ENCODE measurements around the gene ALKAL2. TPM values are rescaled to one million over a fixed set of nuclear protein-coding genes. Genes with fewer than 3 reads are reported as not detected.
"Not testable (repeated sequence)": the region's sequence is repeated elsewhere in the genome, so short reads cannot be mapped to it uniquely, and the experiment has no call there.

The ALKAL2 gene, protein sequence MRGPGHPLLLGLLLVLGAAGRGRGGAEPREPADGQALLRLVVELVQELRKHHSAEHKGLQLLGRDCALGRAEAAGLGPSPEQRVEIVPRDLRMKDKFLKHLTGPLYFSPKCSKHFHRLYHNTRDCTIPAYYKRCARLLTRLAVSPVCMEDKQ
- not detected for total RNA-seq

DNA sequence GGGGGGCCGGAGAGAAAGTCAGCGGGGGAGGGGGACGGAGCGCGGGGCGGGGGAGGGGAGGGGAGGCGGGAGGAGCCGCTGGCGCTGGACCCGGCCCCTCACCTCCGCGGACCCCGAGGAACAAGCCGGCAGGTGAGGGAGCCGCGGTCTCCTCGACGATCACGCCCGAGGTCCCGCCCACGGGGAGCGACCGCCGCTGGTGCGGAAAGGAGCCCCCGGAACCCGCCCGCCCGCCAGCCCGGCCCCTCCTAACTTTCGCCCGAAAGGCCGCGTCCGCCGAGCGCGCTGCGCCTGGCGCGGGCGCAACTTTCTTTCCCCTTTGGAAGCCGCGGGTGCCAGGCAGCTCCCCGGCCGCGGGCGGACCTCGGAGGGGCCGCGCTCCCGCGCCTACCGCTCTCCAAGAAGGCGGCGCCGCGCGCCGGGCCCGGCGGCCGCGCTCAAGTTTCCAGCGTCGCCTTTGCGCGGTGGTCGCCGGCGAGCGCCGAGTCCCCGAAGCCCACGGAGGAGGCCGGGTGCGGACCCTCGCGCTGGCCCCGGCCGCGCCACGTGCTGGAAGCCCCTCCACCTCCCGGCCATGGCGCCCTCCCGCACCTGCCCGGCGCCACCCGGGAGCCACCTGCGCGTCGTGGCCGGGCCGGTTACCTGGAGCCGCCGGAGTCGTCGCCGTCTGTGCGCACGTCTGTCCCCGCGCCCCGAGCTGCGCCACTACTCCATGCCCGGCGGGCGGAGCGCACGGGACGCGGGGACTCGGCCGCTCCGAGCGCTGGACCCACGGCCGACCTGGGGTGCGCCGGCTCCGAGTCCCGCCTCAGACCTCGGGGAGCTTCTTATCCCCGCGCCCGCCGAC is at the start of gene ALKAL2:
TSS of gene ALKAL2 (minus strand) at position 181 of the 847 bp plus-strand sequence. CDS start 256 bp downstream, outside the sequence.
- DNase-seq: no peak
- Mint-ChIP-seq H3K36me3 (ENCODE audit: low read depth) (no peaks in the 10 kb centered on the region), H3K4me1 (peaks cover 5% of the 10 kb centered on the region), H3K27me3 (peaks cover 42% of the 10 kb centered on the region), H3K27ac (no peak within 1 kb of the TSS), H3K4me3 (peak within 1 kb of the TSS; percentile 13), H3K9me3 (no peaks in the 10 kb centered on the region)
- ChIA-PET POLR2A (no interaction called here), CTCF (interaction anchor here (1.5 kb wide), 1 partner anchor 350 kb away, joined by 3 read pairs; no protein-coding TSS in a partner anchor)

- peaks cover 24% of the 10 kb centered on the region for H3K9me3 Mint-ChIP-seq
- H3K27ac Mint-ChIP-seq; H3K27me3 Mint-ChIP-seq; POLR2A ChIA-PET; H3K4me1 Mint-ChIP-seq; DNase-seq; H3K4me3 Mint-ChIP-seq; CTCF ChIA-PET; H3K36me3 Mint-ChIP-seq (ENCODE audit: low read depth): not testable (repeated sequence)
Measured at GRCh38 chr2:336949-337348, 49.1 kb upstream of the ALKAL2 start.

- Mint-ChIP-seq H3K36me3 (ENCODE audit: low read depth) (peaks cover 8% of the 10 kb centered on the region), H3K4me1 (no peaks in the 10 kb centered on the region), H3K27me3 (peaks cover 1% of the 10 kb centered on the region), H3K27ac (no peak overlapping the region), H3K4me3 (no peak overlapping the region), H3K9me3 (peaks cover 24% of the 10 kb centered on the region)
- DNase-seq: no peak
- CTCF ChIA-PET: no interaction called here
- POLR2A ChIA-PET: no interaction called here
Measured at GRCh38 chr2:336360-336759, 48.5 kb upstream of the ALKAL2 start.

GRCh38 chr2:332592-332991 is 44.7 kb upstream of the ALKAL2 start:
- no peak overlapping the region for H3K4me3 Mint-ChIP-seq
- peaks cover 3% of the 10 kb centered on the region for H3K36me3 Mint-ChIP-seq (ENCODE audit: low read depth)
- CTCF ChIA-PET: no interaction called here
- H3K4me1 Mint-ChIP-seq: no peaks in the 10 kb centered on the region
- no peak for DNase-seq
- POLR2A ChIA-PET: no interaction called here
- no peak overlapping the region for H3K27ac Mint-ChIP-seq
- H3K27me3 Mint-ChIP-seq: peaks cover 12% of the 10 kb centered on the region
- H3K9me3 Mint-ChIP-seq: peaks cover 15% of the 10 kb centered on the region

- no peak overlapping the region for H3K4me3 Mint-ChIP-seq
- H3K4me1 Mint-ChIP-seq: peaks cover 6% of the 10 kb centered on the region
- POLR2A ChIA-PET: no interaction called here
Measured at GRCh38 chr2:328761-329160, 40.9 kb upstream of the ALKAL2 start.

GRCh38 chr2:323035-323434 is 35.1 kb upstream of the ALKAL2 start:
- Mint-ChIP-seq H3K4me1 (peaks cover 23% of the 10 kb centered on the region), H3K4me3 (no peak overlapping the region), H3K9me3 (no peaks in the 10 kb centered on the region), H3K27ac (no peak overlapping the region), H3K27me3 (peaks cover 26% of the 10 kb centered on the region), H3K36me3 (ENCODE audit: low read depth) (no peaks in the 10 kb centered on the region)
- ChIA-PET POLR2A (no interaction called here), CTCF (no interaction called here)
- DNase-seq: no peak

More at GRCh38 chr2:328761-329160, 40.9 kb upstream of the ALKAL2 start:
- Mint-ChIP-seq H3K27me3 (peaks cover 36% of the 10 kb centered on the region), H3K9me3 (peaks cover 3% of the 10 kb centered on the region), H3K36me3 (ENCODE audit: low read depth) (no peaks in the 10 kb centered on the region), H3K27ac (no peak overlapping the region)
- CTCF ChIA-PET: no interaction called here
- DNase-seq: no peak

DNA sequence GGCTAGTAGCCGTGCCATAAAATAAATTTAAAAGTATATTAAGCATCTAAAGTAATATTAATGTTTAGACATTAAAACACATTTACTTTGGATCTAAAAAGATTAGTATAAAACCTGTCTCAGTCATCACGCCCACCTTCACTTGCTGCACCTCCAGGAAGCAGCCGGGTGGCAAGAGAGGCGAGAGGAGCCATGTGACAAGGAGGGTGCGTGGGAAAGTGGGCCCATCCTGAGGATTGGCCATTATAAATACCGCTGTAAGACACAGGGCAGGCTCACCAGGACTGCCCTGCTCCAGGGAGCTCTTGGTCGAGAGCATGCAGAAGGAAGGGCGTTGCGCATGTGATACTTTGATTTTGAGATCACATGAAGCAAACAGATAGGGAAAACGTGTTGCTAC is 34.4 kb upstream of the ALKAL2 start:
- Mint-ChIP-seq H3K9me3 (no peaks in the 10 kb centered on the region), H3K27me3 (peaks cover 23% of the 10 kb centered on the region), H3K4me3 (no peak overlapping the region), H3K27ac (no peak overlapping the region), H3K4me1 (peaks cover 30% of the 10 kb centered on the region), H3K36me3 (ENCODE audit: low read depth) (no peaks in the 10 kb centered on the region)
- DNase-seq: no peak
- POLR2A ChIA-PET: no interaction called here
- CTCF ChIA-PET: no interaction called here

DNA sequence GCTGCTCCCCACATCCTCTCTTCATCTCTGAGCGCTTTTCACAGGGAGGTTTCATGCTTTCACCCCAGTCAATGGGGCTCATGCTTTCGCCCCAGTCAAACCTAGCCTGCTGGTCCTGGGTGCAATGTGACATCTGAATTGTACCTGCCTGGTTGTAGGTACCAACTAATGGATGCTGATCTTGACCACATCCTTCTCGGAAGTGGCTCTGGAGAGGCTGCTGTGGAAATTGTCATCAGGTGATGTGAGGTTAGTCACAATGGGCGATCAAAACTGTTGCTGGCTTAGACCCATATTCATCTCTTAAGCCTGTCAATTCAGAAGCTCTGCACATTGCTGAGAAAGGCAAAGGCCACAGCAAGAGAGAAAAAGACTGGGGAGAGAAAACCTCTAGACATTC is 32.7 kb upstream of the ALKAL2 start:
- peaks cover 18% of the 10 kb centered on the region for H3K27me3 Mint-ChIP-seq
- ChIA-PET POLR2A (no interaction called here), CTCF (no interaction called here)
- no peaks in the 10 kb centered on the region for H3K9me3 Mint-ChIP-seq
- H3K4me3 Mint-ChIP-seq: no peak overlapping the region
- no peak for DNase-seq
- no peak overlapping the region for H3K27ac Mint-ChIP-seq
- H3K36me3 Mint-ChIP-seq (ENCODE audit: low read depth): no peaks in the 10 kb centered on the region
- H3K4me1 Mint-ChIP-seq: peaks cover 33% of the 10 kb centered on the region

DNA sequence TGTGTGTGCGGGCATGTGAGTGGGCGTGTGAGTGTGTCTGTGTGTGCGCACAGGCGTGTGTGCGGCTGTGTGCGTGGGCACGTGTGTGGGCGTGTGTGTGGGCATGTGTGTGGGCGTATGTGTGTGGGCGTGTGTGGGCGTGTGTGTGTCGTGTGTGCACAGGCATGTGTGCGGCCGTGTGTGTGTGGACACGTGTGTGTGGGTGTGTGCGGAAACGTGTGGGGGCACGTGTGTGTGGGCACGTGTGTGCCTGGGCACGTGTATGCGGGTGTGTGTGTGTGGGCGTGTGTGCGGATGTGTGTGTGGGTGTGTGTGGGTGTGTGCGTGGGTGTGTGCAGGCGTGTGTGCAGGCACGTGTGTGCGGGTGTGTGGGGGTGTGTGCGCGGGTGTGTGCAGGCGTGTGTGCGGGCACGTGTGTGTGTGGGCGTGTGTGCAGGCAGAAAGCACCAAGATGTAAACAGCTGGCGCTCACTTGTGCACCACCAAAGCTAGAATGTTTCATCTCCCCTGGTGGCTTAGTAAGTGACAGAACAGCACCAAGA is 31.2 kb upstream of the ALKAL2 start:
- Mint-ChIP-seq H3K27ac (peak overlapping the region; percentile 84), H3K9me3 (no peaks in the 10 kb centered on the region), H3K4me1 (peaks cover 29% of the 10 kb centered on the region), H3K36me3 (ENCODE audit: low read depth) (no peaks in the 10 kb centered on the region), H3K27me3 (peaks cover 5% of the 10 kb centered on the region), H3K4me3 (no peak overlapping the region)
- ChIA-PET POLR2A (no interaction called here), CTCF (no interaction called here)
- no peak for DNase-seq

DNA sequence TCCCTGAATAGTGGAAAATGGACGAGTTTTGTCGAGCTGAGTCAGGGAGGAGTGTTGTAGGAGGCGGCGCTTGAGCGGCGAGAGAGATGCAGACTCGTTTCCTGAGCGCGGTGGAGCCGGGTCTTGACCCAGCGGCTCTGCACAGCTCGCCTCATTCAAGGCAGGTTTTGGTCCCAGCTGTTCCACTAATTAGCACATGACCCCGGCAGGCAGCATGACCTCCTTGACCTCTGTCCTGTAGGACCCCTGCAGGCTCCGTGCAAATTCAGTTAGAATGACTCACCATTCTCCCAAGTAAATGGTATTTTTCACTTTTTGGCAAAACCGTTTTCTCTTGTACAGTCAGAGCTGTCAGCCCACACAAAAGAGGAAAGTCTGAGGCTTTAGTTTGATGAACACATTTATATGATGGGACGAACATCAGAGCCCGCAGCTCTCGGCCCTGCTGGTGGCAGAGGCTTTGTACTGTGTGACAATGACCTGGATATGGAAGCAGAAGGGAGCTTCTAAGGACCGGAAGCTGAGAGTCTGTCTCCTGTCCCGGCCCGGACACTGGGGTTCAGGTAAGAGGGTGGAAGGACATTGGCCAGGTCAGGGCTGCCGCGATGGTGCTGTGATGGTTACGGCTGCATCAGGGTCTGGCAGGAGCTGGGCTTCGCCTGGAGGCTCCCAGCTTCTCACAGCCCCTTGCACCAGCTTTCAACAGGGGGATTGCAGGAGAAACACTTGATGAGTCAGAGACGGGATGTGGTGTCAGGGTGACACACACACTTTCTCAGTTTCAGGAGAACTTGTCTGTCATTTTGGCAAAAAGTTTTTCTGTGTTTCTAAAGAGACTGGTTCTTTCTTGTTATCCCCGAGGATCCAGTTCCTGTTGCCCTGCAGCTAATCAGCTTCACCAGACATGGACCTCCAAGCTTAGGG is 29.9 kb upstream of the ALKAL2 start:
- peak overlapping the region; percentile 56 for H3K4me3 Mint-ChIP-seq
- ChIA-PET POLR2A (interaction anchor here (0.6 kb wide), 1 partner anchor 80 kb away, joined by 3 read pairs; no protein-coding TSS in a partner anchor), CTCF (no interaction called here)
- no peaks in the 10 kb centered on the region for H3K36me3 Mint-ChIP-seq (ENCODE audit: low read depth)
- H3K27me3 Mint-ChIP-seq: peaks cover 4% of the 10 kb centered on the region
- H3K9me3 Mint-ChIP-seq: no peaks in the 10 kb centered on the region
- peak; percentile 35 for DNase-seq
- peak overlapping the region; percentile 84 for H3K27ac Mint-ChIP-seq
- H3K4me1 Mint-ChIP-seq: peaks cover 29% of the 10 kb centered on the region

DNA sequence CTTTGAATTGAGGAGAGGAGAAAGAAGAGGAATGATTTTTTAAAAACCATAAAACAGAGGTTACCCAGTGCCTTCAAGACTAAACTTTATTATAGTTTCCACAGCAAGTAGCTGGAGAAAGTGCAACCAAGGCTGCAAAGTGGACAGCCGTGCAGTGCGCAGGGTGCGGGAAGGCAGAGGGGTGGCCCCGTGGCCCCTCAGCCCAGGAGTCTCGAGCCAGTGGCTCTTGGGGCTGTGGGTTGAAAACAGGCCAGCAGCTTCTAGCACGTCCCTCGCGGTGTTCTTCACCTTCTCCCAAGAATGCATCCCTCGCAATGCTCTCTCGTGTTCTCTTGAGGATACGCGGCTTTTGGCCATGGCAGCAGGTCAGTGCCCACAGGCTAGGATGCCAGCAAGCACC is 28.5 kb upstream of the ALKAL2 start:
- CTCF ChIA-PET: no interaction called here
- POLR2A ChIA-PET: no interaction called here

DNA sequence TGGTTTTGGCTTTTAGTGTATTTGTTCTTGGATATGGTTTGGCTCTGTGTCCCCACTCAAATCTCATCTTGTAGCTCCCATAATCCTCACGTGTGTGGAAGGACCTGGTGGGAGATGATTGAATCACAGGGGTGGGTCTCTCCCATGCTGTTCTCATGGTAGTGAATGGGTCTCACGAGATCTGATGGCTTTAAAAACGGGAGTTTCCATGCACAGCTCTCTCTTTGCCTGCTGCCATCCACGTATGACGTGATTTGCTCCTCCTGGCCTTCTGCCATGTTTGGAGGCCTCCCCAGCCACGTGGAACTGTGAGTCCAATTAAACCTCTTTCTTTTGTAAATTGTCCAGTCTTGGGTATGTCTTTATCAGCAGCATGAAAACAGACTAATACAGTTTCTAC is 28.0 kb upstream of the ALKAL2 start:
- DNase-seq; H3K9me3 Mint-ChIP-seq; CTCF ChIA-PET; H3K27ac Mint-ChIP-seq; H3K36me3 Mint-ChIP-seq (ENCODE audit: low read depth); POLR2A ChIA-PET; H3K4me3 Mint-ChIP-seq; H3K27me3 Mint-ChIP-seq: not testable (repeated sequence)
- peaks cover 29% of the 10 kb centered on the region for H3K4me1 Mint-ChIP-seq

More for the DNA sequence above, 28.5 kb upstream of the ALKAL2 start:
- Mint-ChIP-seq H3K4me1 (peaks cover 29% of the 10 kb centered on the region), H3K4me3 (no peak overlapping the region), H3K27ac (no peak overlapping the region), H3K9me3 (no peaks in the 10 kb centered on the region), H3K36me3 (ENCODE audit: low read depth) (no peaks in the 10 kb centered on the region), H3K27me3 (peaks cover 6% of the 10 kb centered on the region)
- no peak for DNase-seq
